Activated B cell treated with CpG ODN at 0.5 μM for 24 hours (primary cell): ENCODE results near the gene COLEC11. TPM values are rescaled to one million over a fixed set of nuclear protein-coding genes. Genes with fewer than 3 reads are reported as not detected.
A peak's percentile ranks its signal among the peaks of the same experiment; 100 is the strongest.
"Not testable (repeated sequence)": the region's sequence is repeated elsewhere in the genome, so short reads cannot be mapped to it uniquely, and the experiment has no call there.

Source experiments
- ATAC-seq: fragments of 200-7000 bp; cut with Tn5 transposase; one replicate; pipeline ENCODE4 v1.10.0; 2021; ENCODE audit warnings: low read depth, mild to moderate bottlenecking, moderate library complexity
- CTCF ChIA-PET: fragments of 350-600 bp; sonication (Branson Sonifier 250); formaldehyde crosslinking; loops from one replicate; lab custom pipeline; 2021; ENCODE audit warnings: antibody characterized with exemption; lab: Charles Lee
- POLR2A ChIA-PET: fragments of 350-600 bp; sonication (Branson Sonifier 250); formaldehyde crosslinking; loops from one replicate; lab custom pipeline; 2021; ENCODE audit warnings: antibody characterized with exemption; lab: Charles Lee
- DNase-seq: peaks from one replicate; pipeline ENCODE4 v3.0.0; 2022
- H3K27ac Mint-ChIP-seq: one replicate; pipeline ENCODE4 v1.8.0; 2020; ENCODE audit warnings: mixed read lengths
- H3K27me3 Mint-ChIP-seq: one replicate; pipeline ENCODE4 v1.8.0; 2021; ENCODE audit warnings: mixed read lengths
- H3K36me3 Mint-ChIP-seq: one replicate; pipeline ENCODE4 v1.8.0; 2021; ENCODE audit warnings: low read depth, mixed read lengths
- H3K4me1 Mint-ChIP-seq: one replicate; pipeline ENCODE4 v1.8.0; 2021; ENCODE audit warnings: mixed read lengths
- H3K4me3 Mint-ChIP-seq: one replicate; pipeline ENCODE4 v1.8.0; 2020; ENCODE audit warnings: mild to moderate bottlenecking, mixed read lengths
- H3K9me3 Mint-ChIP-seq: one replicate; pipeline ENCODE4 v1.8.0; 2020; ENCODE audit warnings: mixed read lengths
- intact Hi-C: fragments of 100-400 bp; cut with micrococcal nuclease; formaldehyde crosslinking; loops from one replicate; pipeline ENCODE4 v1.15.1; 2024
- total RNA-seq: library from RNA; stranded (reverse); gene quantifications from 2 replicates; pipeline ENCODE4 v1.2.3, GENCODE V29; 2022
- TF ChIP-seq, protein P1 (sequence below): fragments of 200-600 bp; IDR thresholded peaks from one replicate; pipeline ENCODE4 v1.8.0; 2022; ENCODE audit warnings: antibody characterized with exemption, mild to moderate bottlenecking

The COLEC11 gene
- total RNA-seq, 1 donor from 2014 or later: not detected

- CTCF ChIA-PET: no interaction called here
- TF ChIP-seq, protein P1, sequence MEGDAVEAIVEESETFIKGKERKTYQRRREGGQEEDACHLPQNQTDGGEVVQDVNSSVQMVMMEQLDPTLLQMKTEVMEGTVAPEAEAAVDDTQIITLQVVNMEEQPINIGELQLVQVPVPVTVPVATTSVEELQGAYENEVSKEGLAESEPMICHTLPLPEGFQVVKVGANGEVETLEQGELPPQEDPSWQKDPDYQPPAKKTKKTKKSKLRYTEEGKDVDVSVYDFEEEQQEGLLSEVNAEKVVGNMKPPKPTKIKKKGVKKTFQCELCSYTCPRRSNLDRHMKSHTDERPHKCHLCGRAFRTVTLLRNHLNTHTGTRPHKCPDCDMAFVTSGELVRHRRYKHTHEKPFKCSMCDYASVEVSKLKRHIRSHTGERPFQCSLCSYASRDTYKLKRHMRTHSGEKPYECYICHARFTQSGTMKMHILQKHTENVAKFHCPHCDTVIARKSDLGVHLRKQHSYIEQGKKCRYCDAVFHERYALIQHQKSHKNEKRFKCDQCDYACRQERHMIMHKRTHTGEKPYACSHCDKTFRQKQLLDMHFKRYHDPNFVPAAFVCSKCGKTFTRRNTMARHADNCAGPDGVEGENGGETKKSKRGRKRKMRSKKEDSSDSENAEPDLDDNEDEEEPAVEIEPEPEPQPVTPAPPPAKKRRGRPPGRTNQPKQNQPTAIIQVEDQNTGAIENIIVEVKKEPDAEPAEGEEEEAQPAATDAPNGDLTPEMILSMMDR: no peak
- Mint-ChIP-seq H3K9me3 (no peaks in the 10 kb centered on the region), H3K27me3 (peaks cover 3% of the 10 kb centered on the region), H3K4me3 (no peak overlapping the region), H3K4me1 (no peaks in the 10 kb centered on the region), H3K27ac (no peak overlapping the region), H3K36me3 (no peaks in the 10 kb centered on the region)
- DNase-seq (peak; percentile 1), ATAC-seq (no peak)
- intact Hi-C loops: no loop called here
- POLR2A ChIA-PET: no interaction called here
These were observed 40.5 kb downstream of the COLEC11 start for GRCh38 chr2:3635171-3635974.

DNA sequence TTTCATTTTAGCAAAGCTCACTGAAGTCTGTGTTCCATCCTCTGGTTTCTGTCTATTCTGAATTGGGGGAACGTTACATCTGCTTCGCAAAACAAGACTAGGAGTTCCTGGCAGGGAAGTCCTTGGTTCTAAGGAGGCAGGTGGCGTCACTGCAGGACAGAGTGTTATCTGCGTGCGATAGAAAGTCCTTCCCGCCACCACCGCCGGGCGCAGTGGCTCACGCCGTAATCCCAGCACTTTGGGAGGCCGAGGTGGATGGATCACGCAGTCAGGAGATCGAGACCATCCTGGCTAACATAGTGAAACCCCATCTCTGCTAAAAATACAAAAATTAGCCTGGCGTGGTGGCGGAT lies 41.0 kb downstream of the COLEC11 start:
- H3K9me3 Mint-ChIP-seq: not testable (repeated sequence)

GRCh38 chr2:3636586-3637310 lies 41.8 kb downstream of the COLEC11 start:
- Mint-ChIP-seq H3K4me1 (no peaks in the 10 kb centered on the region), H3K4me3 (no peak overlapping the region), H3K9me3 (no peaks in the 10 kb centered on the region), H3K36me3 (no peaks in the 10 kb centered on the region), H3K27ac (no peak overlapping the region), H3K27me3 (peaks cover 3% of the 10 kb centered on the region)
- CTCF ChIA-PET: no interaction called here
- TF ChIP-seq, protein P1: no peak
- DNase-seq (peak; percentile 1), ATAC-seq (no peak)
- intact Hi-C loops: no loop called here
- POLR2A ChIA-PET: no interaction called here

More for the DNA sequence above, 41.0 kb downstream of the COLEC11 start:
- H3K27ac Mint-ChIP-seq, H3K36me3 Mint-ChIP-seq, H3K4me3 Mint-ChIP-seq, ATAC-seq, intact Hi-C loops, DNase-seq, CTCF ChIA-PET, H3K27me3 Mint-ChIP-seq, H3K4me1 Mint-ChIP-seq, POLR2A ChIA-PET: not testable (repeated sequence)

GRCh38 chr2:3637311-3637675 lies 42.4 kb downstream of the COLEC11 start:
- peaks cover 3% of the 10 kb centered on the region for H3K27me3 Mint-ChIP-seq
- no peak overlapping the region for H3K27ac Mint-ChIP-seq
- no peak overlapping the region for H3K4me3 Mint-ChIP-seq
- no peaks in the 10 kb centered on the region for H3K36me3 Mint-ChIP-seq
- intact Hi-C loops: no loop called here
- CTCF ChIA-PET: no interaction called here
- TF ChIP-seq, protein P1: no peak
- no peaks in the 10 kb centered on the region for H3K4me1 Mint-ChIP-seq
- POLR2A ChIA-PET: no interaction called here
- peak; percentile 0 for DNase-seq
- no peaks in the 10 kb centered on the region for H3K9me3 Mint-ChIP-seq
- no peak for ATAC-seq

- H3K4me1 Mint-ChIP-seq: no peaks in the 10 kb centered on the region
- H3K36me3 Mint-ChIP-seq: no peaks in the 10 kb centered on the region
- TF ChIP-seq, protein P1: no peak
- H3K4me3 Mint-ChIP-seq: no peak overlapping the region
- H3K27ac Mint-ChIP-seq: no peak overlapping the region
- ChIA-PET CTCF (no interaction called here), POLR2A (no interaction called here)
- ATAC-seq (no peak), DNase-seq (peak; percentile 10)
- intact Hi-C loops: no loop called here
- no peaks in the 10 kb centered on the region for H3K9me3 Mint-ChIP-seq
- peaks cover 3% of the 10 kb centered on the region for H3K27me3 Mint-ChIP-seq
These were observed 43.0 kb downstream of the COLEC11 start for GRCh38 chr2:3637692-3638455.
